Fibroblast of skin of right quadriceps (primary cell): Measurements from ENCODE around the gene RPN2.
"Not testable (repeated sequence)": the region's sequence is repeated elsewhere in the genome, so short reads cannot be mapped to it uniquely, and the experiment has no call there.

ENCODE experiments used
- DNase-seq: peaks from one replicate; pipeline ENCODE4 v3.0.0-alpha.2; 2013

The RPN2 gene

DNA sequence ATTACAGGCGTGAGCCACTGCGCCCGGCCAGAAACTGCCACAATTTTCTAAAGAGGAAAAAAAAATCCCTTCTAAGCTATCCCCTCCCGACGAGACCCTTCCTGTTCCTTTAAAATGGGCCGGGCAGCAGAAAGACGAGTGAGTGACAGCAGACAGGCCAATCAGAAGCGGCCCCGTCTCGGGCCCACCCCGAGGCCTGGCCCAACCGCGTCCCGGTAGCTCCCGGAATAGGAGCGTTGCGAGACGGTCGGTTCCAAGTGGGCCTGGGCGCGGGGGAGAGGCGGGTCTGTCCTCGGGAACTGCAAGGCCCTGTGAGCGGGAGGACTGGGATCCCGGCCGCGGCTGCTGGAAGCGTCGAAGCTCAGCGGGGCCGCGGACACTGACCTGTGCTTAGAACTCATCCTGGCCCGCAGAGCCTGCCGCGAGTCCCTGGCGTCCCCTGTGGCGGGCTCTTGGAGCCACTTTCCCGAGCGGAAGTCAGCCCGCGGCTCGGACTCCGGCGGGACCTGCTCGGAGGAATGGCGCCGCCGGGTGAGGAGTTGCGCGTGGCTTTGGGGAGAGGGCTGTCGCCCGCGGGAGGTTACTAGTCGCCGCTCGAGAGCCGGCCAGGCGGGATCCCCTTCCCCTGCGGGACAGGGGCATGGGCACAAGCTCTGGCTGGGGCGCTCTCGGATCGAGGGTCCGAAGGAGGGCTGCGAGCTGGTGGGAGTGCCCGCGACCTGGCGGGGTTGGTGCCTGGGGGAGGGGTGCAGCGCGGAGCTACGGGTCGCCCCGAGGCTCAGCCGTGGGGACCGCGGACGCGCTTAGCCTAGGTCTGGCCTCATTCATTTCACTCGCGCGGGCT, at the start of gene RPN2, which contains the start of gene MROH8:
TSS of gene RPN2 (plus strand) at position 492 of the 844 bp plus-strand sequence. CDS start at position 519, 27 bp downstream.
TSS of gene MROH8 (minus strand) at position 710 of the 844 bp plus-strand sequence.
- peak; percentile 99 for DNase-seq

GRCh38 chr20:37131486-37131885, 47.6 kb upstream of the RPN2 start:
- no peak for DNase-seq

- DNase-seq, result no peak
Observed at GRCh38 chr20:37133952-37134351, 45.2 kb upstream of the RPN2 start.

GRCh38 chr20:37137547-37137946, 41.6 kb upstream of the RPN2 start:
- DNase-seq, result no peak

DNA sequence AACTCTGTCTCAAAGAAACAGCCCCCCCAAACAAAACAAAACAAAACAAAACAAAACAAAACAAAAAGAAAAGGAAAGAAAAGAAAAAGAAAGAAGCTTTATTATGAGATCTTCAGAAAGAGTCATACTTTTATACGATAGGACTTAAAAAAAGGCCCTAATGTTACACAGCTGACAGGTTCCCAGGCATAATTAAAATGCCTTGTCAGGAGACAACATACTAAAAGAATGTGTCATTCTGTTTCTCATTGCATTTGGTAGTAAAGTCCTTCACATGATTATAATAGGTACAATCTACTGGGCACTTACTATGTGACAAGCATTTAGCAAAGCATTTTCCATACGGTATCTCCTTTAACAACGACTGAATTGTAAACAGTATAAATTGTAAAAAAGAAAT, 36.4 kb upstream of the RPN2 start:
- DNase-seq, result peak; percentile 23

DNA sequence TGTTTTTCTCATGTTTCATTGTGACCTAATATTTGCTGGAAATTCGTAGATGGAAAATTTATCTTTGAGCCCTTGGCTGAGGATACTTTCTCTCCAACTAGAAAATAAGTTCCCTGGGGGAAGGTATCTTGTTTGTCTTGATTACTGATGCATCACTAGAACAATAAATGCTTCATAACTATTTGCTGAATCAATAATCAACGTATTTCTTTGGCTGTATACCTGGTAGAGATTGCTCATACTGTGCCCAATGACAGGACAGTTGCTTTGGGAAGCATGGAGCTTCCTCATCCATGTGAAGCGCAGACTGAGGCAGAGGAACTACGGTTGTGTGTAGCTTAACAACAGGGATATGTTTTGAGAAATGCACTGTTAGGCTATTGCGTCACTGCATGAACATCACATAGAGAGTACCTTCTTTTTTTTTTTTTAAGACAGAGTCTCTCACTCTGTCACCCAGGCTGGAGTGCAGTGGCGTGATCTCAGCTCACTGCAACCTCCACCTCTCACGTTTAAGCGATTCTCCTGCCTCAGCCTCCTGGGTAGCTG, 34.2 kb upstream of the RPN2 start:
- no peak for DNase-seq

GRCh38 chr20:37147250-37147649, 31.9 kb upstream of the RPN2 start:
- DNase-seq, result no peak

DNA sequence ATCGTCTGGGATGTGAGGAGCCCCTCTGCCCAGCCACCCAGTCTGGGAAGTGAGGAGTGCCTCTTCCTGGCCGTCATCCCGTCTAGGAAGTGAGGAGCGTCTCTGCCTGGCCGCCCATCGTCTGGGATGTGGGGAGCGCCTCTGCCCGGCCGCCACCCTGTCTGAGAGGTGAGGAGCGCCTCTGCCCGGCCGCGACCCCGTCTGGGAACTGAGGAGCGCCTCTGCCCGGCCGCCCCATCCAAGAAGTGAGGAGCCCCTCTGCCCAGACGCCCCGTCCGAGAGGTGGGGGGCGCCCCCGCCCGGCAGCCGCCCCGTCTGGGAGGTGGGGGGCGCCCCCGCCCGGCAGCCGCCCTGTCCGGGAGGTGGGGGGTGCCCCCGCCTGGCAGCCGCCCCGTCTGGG, 28.3 kb upstream of the RPN2 start:
- DNase-seq, result not testable (repeated sequence)

GRCh38 chr20:37151529-37151928, 27.6 kb upstream of the RPN2 start:
- no peak for DNase-seq

DNA sequence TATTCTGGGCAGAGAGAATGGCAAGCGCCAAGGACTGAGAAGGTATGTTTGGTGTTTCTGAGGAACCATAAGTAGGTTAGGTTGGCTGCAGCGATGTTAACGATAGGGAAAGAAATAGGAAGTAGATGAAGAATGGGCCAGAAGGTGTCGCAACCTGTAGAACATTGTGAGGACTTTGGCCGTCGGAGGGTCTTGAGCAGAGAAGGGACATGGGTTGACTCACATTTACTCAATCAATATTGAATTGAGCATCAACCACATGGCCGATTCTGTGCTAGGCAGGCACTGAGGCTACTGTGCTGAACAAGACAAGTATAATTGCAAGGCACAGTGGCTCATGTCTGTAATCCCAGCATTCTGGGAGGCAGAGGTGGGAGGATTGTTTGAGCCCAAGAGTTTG, 26.8 kb upstream of the RPN2 start:
- no peak for DNase-seq

DNA sequence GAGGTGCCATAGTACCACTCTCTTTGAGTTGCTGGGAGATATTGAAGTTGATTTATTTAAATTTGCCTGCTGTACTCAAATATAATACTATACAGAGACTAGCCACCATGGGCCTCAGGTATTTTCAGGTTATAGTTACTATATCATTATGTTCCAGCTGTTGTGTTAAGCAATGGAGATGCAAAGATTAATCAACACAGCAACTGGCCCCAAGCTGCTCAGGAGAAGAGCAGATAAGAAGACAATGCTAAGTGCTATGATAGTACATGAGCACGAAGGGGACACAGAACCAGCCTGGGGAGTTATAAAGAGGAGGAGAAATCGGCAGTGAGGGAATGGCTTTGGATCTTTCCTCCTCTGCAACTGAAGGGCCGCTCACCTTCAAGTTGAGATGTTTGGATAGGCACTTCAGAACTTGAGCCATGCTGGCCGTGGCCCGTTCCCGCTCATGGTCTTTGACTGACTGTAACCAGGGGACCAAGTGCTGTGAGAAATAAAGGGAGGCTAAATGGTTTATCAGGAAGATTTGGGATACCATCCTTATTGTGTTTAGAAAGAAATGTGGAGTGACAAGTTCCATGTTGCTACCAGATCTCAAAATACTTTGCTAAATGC, 24.3 kb upstream of the RPN2 start:
- no peak for DNase-seq

DNA sequence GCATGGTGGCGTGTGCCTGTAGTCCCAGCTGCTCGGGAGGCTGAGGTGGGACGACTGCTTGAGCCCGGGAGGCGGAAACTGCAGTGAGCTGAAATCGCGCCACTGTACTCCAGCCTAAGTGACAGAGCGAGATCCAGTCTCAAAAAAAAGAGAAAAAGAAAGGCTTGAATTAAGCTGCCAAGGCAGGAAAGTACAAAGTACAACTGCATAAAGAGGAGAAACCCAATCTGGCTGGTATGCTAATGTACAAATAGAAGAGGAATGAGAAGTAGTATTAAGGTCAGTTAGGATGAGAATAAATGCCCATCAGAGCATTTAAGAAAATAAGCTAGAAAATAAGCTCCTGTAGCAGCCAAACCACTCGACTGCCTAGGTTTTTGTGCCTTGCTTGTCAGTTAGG, 23.1 kb upstream of the RPN2 start:
- no peak for DNase-seq

GRCh38 chr20:37158248-37158647, 20.9 kb upstream of the RPN2 start:
- DNase-seq, result no peak

DNA sequence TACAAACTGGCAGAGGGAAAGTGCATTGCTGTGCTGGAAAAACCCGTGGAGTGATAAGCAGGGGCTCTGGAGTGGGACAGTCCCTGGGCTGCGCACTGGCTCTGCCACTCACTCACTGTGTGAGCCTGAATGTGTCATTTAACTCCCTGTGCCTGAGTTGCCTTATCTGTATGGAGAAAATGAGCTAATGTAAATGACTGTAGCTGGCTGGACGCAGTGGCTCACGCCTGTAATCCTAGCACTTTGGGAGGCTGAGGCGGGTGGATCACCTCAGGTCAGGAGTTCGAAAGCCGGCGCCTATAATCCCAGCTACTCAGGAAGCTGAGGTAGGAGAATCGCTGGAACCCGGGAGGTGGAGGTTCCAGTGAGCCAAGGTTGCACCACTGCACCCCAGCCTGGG, 18.4 kb upstream of the RPN2 start:
- DNase-seq, result no peak

GRCh38 chr20:37161830-37162549, 17.1 kb upstream of the RPN2 start:
- DNase-seq, result no peak

GRCh38 chr20:37162646-37163045, 16.5 kb upstream of the RPN2 start:
- DNase-seq, result no peak

DNA sequence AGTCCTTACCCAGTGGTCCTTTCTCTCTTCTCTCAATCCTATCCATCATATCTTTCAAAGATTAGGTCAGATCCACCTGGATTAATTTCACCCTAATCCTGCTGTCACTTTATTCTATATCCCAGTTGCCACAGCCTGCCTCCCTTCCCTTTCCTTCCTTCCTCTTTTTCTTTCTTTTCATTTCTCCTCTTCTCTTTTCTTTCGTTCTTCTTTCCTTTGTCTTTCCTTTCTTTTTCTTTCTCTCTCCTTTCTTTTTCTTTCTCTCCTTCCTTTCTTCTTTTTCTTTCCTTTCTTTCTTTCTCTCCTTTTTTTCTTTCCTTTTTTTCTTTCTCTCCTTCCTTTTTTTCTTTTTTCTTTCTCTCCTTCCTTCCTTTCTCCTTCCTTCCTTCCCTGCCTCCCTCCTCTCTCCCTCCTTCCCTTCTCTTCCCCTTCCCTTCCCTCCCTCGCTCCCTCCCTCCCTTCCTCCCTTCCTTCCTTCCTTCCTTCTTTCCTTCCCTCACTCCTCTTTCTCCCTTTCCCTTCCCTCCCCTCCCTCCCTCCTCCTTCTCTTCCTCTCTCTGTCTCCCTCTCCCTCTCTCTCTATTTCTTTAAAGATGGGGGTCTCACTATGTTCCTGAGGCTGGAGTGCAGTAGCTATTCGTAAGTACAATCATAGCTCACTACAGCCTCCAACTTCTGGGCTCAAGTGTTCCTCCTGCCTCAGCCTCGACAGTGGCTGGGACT, 15.1 kb upstream of the RPN2 start:
- DNase-seq, result no peak

DNA sequence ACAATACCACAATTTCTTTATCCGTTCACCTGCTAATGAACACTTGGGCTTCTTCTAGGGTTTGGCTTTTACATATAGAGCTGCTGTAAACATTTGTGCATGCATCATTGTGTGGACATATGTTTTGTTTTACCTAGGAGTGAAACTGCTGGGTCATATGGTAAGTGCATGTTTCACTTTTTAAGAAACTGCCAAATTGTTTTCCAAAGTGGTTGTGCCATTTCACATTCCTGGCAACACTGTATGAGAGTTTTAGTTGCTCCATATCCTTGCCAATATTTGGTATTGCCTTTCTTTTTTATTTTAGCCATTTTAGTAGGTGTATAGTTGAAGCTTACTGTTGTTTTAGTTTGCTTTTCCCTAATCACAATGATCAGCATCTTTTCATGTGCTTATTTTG, 14.1 kb upstream of the RPN2 start:
- no peak for DNase-seq

- no peak for DNase-seq
Observed at GRCh38 chr20:37166867-37167266, 12.3 kb upstream of the RPN2 start.

GRCh38 chr20:37172836-37173235, 6.3 kb upstream of the RPN2 start:
- DNase-seq, result no peak

- peak; percentile 63 for DNase-seq
Observed at GRCh38 chr20:37179683-37180524, 774 bp downstream of the RPN2 start.

GRCh38 chr20:37185686-37186085, 6.6 kb downstream of the RPN2 start:
- DNase-seq, result no peak
